Measurements from ENCODE around the gene PRSS53. TPM values are rescaled to one million over a fixed set of nuclear protein-coding genes. Genes with fewer than 3 reads are reported as not detected.

Gene PRSS53
- total RNA-seq, 4 donors from 2014 or later: 0.41 to 1.3 (median 1.1) TPM

GRCh38 chr16:31063495-31063842 lies 25.3 kb downstream of the PRSS53 start:
- H3K36me3 ChIP-seq: peaks cover 20 to 51% (median 24%) of the 10 kb centered on the region in 3 donors
- H3K4me1 ChIP-seq: peaks cover 4 to 24% (median 13%) of the 10 kb centered on the region in 3 donors
- no peak for DNase-seq
- no peaks in the 10 kb centered on the region for H3K9me3 ChIP-seq
- WGBS, 2 donors: 78 to 100% methylated on average over 2 to 3 of the region's 9 CpGs
- no peak for TF ChIP-seq CTCF (IDR thresholded peaks at IDR 0.05)
- TF ChIP-seq POLR2A (IDR thresholded peaks at IDR 0.05): no peak
- intact Hi-C loops (cut with DNase I): no loop called here
- H3K4me3 ChIP-seq: no peak overlapping the region
- H3K27me3 ChIP-seq: no peaks in the 10 kb centered on the region
- H3K27ac ChIP-seq: peak overlapping the region in 1 of 4 donors; percentile 65

GRCh38 chr16:31061813-31062440 lies 26.8 kb downstream of the PRSS53 start:
- no peak overlapping the region for H3K4me3 ChIP-seq
- DNase-seq: no peak
- 92 to 93% methylated on average over 3 to 41 of the region's 54 CpGs for WGBS, 2 donors
- H3K36me3 ChIP-seq: peaks cover 20 to 62% (median 24%) of the 10 kb centered on the region in 3 donors
- peaks cover 4 to 24% (median 13%) of the 10 kb centered on the region in 3 donors for H3K4me1 ChIP-seq
- intact Hi-C loops (cut with DNase I): no loop called here
- H3K27ac ChIP-seq: no peak overlapping the region
- H3K27me3 ChIP-seq: no peaks in the 10 kb centered on the region
- no peaks in the 10 kb centered on the region for H3K9me3 ChIP-seq
- no peak for TF ChIP-seq CTCF (IDR thresholded peaks at IDR 0.05)
- TF ChIP-seq POLR2A (IDR thresholded peaks at IDR 0.05): no peak

GRCh38 chr16:31061126-31061812 lies 27.5 kb downstream of the PRSS53 start:
- no peak for TF ChIP-seq POLR2A (IDR thresholded peaks at IDR 0.05)
- TF ChIP-seq CTCF (IDR thresholded peaks at IDR 0.05): no peak
- Histone ChIP-seq H3K27ac (no peak overlapping the region), H3K4me3 (no peak overlapping the region), H3K4me1 (peaks cover 4 to 24% (median 13%) of the 10 kb centered on the region in 3 donors), H3K36me3 (peaks cover 20 to 62% (median 24%) of the 10 kb centered on the region in 3 donors), H3K9me3 (no peaks in the 10 kb centered on the region), H3K27me3 (no peaks in the 10 kb centered on the region)
- intact Hi-C loops (cut with DNase I): no loop called here
- no peak for DNase-seq
- WGBS, 2 donors: 70 to 93% methylated on average over 2 to 18 of the region's 42 CpGs

GRCh38 chr16:31055613-31056012 lies 33.1 kb downstream of the PRSS53 start:
- intact Hi-C loops (cut with DNase I): no loop called here
- Histone ChIP-seq H3K4me3 (no peak overlapping the region), H3K27me3 (no peaks in the 10 kb centered on the region), H3K4me1 (peaks cover 0 to 6% (median 0%) of the 10 kb centered on the region in 3 donors), H3K36me3 (peaks cover under 1 to 29% (median 2%) of the 10 kb centered on the region in 3 donors), H3K9me3 (no peaks in the 10 kb centered on the region), H3K27ac (no peak overlapping the region)
- TF ChIP-seq CTCF (IDR thresholded peaks at IDR 0.05): no peak
- TF ChIP-seq POLR2A (IDR thresholded peaks at IDR 0.05): no peak
- DNase-seq: no peak
- 89% methylated on average over 4 of the region's 4 CpGs; no CpG with 5 or more reads in 1 of the 2 donors for WGBS, 2 donors

GRCh38 chr16:31052114-31052513 lies 36.6 kb downstream of the PRSS53 start:
- TF ChIP-seq CTCF (IDR thresholded peaks at IDR 0.05) (no peak), POLR2A (IDR thresholded peaks at IDR 0.05) (no peak)
- Histone ChIP-seq H3K36me3 (no peaks in the 10 kb centered on the region), H3K9me3 (no peaks in the 10 kb centered on the region), H3K27me3 (no peaks in the 10 kb centered on the region), H3K4me3 (no peak overlapping the region), H3K27ac (no peak overlapping the region), H3K4me1 (peaks cover 0 to 6% (median 0%) of the 10 kb centered on the region in 3 donors)
- no peak for DNase-seq
- intact Hi-C loops (cut with DNase I): no loop called here
- WGBS, 2 donors: 23 to 28% methylated on average over 2 of the region's 2 CpGs
